H1 (cell line): Measurements from ENCODE around the gene ME1. TPM values are rescaled to one million over a fixed set of nuclear protein-coding genes. Genes with fewer than 3 reads are reported as not detected.

ENCODE experiments used
- CTCF ChIA-PET: fragments of 300-600 bp; sonication (Branson Sonifier 250); formaldehyde crosslinking; loops from one replicate; lab custom pipeline; 2021; ENCODE audit not compliant: partially characterized antibody; lab: Charles Lee
- POLR2A ChIA-PET: fragments of 300-600 bp; sonication (Branson Sonifier 250); formaldehyde crosslinking; loops from one replicate; lab custom pipeline; 2021; ENCODE audit warnings: inconsistent platforms; ENCODE audit not compliant: partially characterized antibody; lab: Charles Lee
- DNase-seq, 2 experiments: peaks; one replicate each; pipeline versions ENCODE4 v3.0.0 to v3.0.0-alpha.2; 2010 to 2022; ENCODE audit warnings: low spot score in 2 of 2, low read depth in 1 of 2, mixed read lengths in 1 of 2
- FAIRE-seq: peaks from 2 replicates; lab custom pipeline; 2011; peaks lifted over from hg19 to GRCh38; lab: Jason Lieb, UNC
- H2AFZ ChIP-seq: 2 replicates; pipeline ENCODE4 v1.8.1; 2012; ENCODE audit warnings: low read length, inconsistent platforms
- H2AK5ac ChIP-seq: 2 replicates; pipeline ENCODE4 v1.6.1; 2013; ENCODE audit warnings: low read depth, low read length
- H2BK120ac ChIP-seq: replicated peaks from 2 replicates; pipeline ENCODE3; 2013; ENCODE audit warnings: low read depth, low read length, inconsistent platforms
- H2BK12ac ChIP-seq: 2 replicates; pipeline ENCODE4 v1.6.1; 2013; ENCODE audit warnings: low read depth, low read length
- H2BK15ac ChIP-seq: 2 replicates; pipeline ENCODE4 v1.6.1; 2013; ENCODE audit warnings: low read length
- H2BK20ac ChIP-seq: 2 replicates; pipeline ENCODE4 v1.6.1; 2013; ENCODE audit warnings: low read length
- H2BK5ac ChIP-seq: 2 replicates; pipeline ENCODE4 v1.6.1; 2013; ENCODE audit warnings: low read depth, low read length
- H3K14ac ChIP-seq: 2 replicates; pipeline ENCODE4 v1.6.1; 2013; ENCODE audit warnings: inconsistent platforms; ENCODE audit not compliant: insufficient read length
- H3K18ac ChIP-seq: 2 replicates; pipeline ENCODE4 v1.6.1; 2013; ENCODE audit warnings: low read length; ENCODE audit errors: extremely low read depth
- H3K23ac ChIP-seq: 2 replicates; pipeline ENCODE4 v1.6.1; 2013; ENCODE audit warnings: inconsistent platforms; ENCODE audit not compliant: insufficient read length
- H3K23me2 ChIP-seq: 2 replicates; pipeline ENCODE4 v1.6.1; 2013; ENCODE audit warnings: low read depth, low read length
- H3K27ac ChIP-seq: 2 replicates; pipeline ENCODE4 v1.6.1; 2011; ENCODE audit warnings: low read depth, low read length, inconsistent platforms
- H3K27me3 ChIP-seq, 4 experiments: replicated peaks in 1 of 4; 1 replicate in 1 of 4; 2 replicates in 3 of 4; pipeline versions ENCODE4 v1.6.1 to v1.8.1; 2011 to 2013; ENCODE audit warnings: low read length in 3 of 4, mild to moderate bottlenecking in 3 of 4, inconsistent platforms in 2 of 4, mixed read lengths in 2 of 4, moderate library complexity in 1 of 4; ENCODE audit not compliant: control insufficient read depth in 3 of 4, insufficient read depth in 3 of 4; ENCODE audit errors: extremely low read depth in 1 of 4
- H3K36me3 ChIP-seq, 4 experiments: 2 replicates each; pipeline versions ENCODE4 v1.6.1 to v1.8.1; 2011 to 2013; ENCODE audit warnings: mild to moderate bottlenecking in 4 of 4, low read length in 3 of 4, moderate library complexity in 2 of 4, control low read depth in 1 of 4, inconsistent platforms in 1 of 4; ENCODE audit not compliant: insufficient read depth in 4 of 4, control insufficient read depth in 2 of 4
- H3K4ac ChIP-seq: replicated peaks from 2 replicates; pipeline ENCODE3; 2013; ENCODE audit warnings: low read length, low read depth, mixed read lengths, inconsistent platforms; ENCODE audit not compliant: insufficient read length
- H3K4me1 ChIP-seq, 4 experiments: replicated peaks in 1 of 4; 1 replicate in 1 of 4; 2 replicates in 3 of 4; pipeline versions ENCODE4 v1.6.1 to v1.8.1; 2011 to 2013; ENCODE audit warnings: low read length in 3 of 4, inconsistent platforms in 2 of 4, mixed read lengths in 1 of 4; ENCODE audit not compliant: insufficient read depth in 4 of 4, control insufficient read depth in 3 of 4
- H3K4me2 ChIP-seq, 2 experiments: 2 replicates each; pipeline versions ENCODE4 v1.6.1 to v1.8.1; 2011 to 2013; ENCODE audit warnings: low read depth in 2 of 2, low read length in 2 of 2, control low read depth in 1 of 2, inconsistent platforms in 1 of 2, mild to moderate bottlenecking in 1 of 2; ENCODE audit not compliant: insufficient read depth in 1 of 2
- H3K4me3 ChIP-seq, 4 experiments: fragments of 200-600, 300-600 bp in 1 of 4; sonication (generic), shearing (Covaris generic), sonication (Bioruptor Twin) in 1 of 4; 2 replicates each; pipeline versions ENCODE4 v1.5.1 to v1.8.1; 2011 to 2016; ENCODE audit warnings: low read length in 4 of 4, low read depth in 3 of 4, control low read depth in 2 of 4, inconsistent platforms in 2 of 4, mild to moderate bottlenecking in 2 of 4, mixed read lengths in 1 of 4, moderate library complexity in 1 of 4; ENCODE audit not compliant: insufficient read depth in 2 of 4; ENCODE audit errors: extremely low read depth in 1 of 4
- H3K56ac ChIP-seq: replicated peaks from 2 replicates; pipeline ENCODE3; 2013; ENCODE audit warnings: low read depth, mild to moderate bottlenecking, mixed read lengths, low read length, inconsistent platforms; ENCODE audit not compliant: insufficient read length
- H3K79me1 ChIP-seq: 2 replicates; pipeline ENCODE4 v1.6.1; 2013; ENCODE audit warnings: low read depth, low read length, control low read depth
- H3K79me2 ChIP-seq, 2 experiments: 2 replicates each; pipeline versions ENCODE4 v1.6.1 to v1.8.1; 2012 to 2013; ENCODE audit warnings: low read length in 2 of 2, mild to moderate bottlenecking in 2 of 2, inconsistent platforms in 1 of 2; ENCODE audit not compliant: insufficient read depth in 2 of 2, control insufficient read depth in 1 of 2
- H3K9ac ChIP-seq, 4 experiments: replicated peaks in 1 of 4; 1 replicate in 1 of 4; 2 replicates in 3 of 4; pipeline versions ENCODE4 v1.6.1 to v1.8.1; 2011 to 2013; ENCODE audit warnings: low read depth in 3 of 4, low read length in 3 of 4, control low read depth in 2 of 4, mild to moderate bottlenecking in 2 of 4, moderate library complexity in 2 of 4, inconsistent platforms in 1 of 4; ENCODE audit errors: extremely low read depth in 1 of 4
- H3K9me3 ChIP-seq, 2 experiments: 2 replicates each; pipeline versions ENCODE4 v1.6.1 to v1.8.1; 2012 to 2013; ENCODE audit warnings: mild to moderate bottlenecking in 2 of 2, moderate library complexity in 2 of 2, control low read depth in 1 of 2, inconsistent platforms in 1 of 2, low read depth in 1 of 2, low read length in 1 of 2, mixed read lengths in 1 of 2; ENCODE audit not compliant: insufficient read depth in 2 of 2
- H4K20me1 ChIP-seq, 2 experiments: replicated peaks in 1 of 2; 2 replicates each; pipeline versions ENCODE3 to v1.8.1; 2011 to 2013; ENCODE audit warnings: inconsistent platforms in 2 of 2, low read length in 2 of 2, mild to moderate bottlenecking in 1 of 2; ENCODE audit not compliant: insufficient read depth in 2 of 2, control insufficient read depth in 1 of 2
- H4K5ac ChIP-seq: 2 replicates; pipeline ENCODE4 v1.6.1; 2013; ENCODE audit warnings: low read length, low read depth, mixed read lengths, inconsistent platforms; ENCODE audit not compliant: insufficient read length
- H4K8ac ChIP-seq: 2 replicates; pipeline ENCODE4 v1.8.0; 2013; ENCODE audit warnings: mild to moderate bottlenecking, moderate library complexity, low read length, inconsistent platforms; ENCODE audit not compliant: insufficient read depth; ENCODE audit errors: extremely low read depth
- H4K91ac ChIP-seq: replicated peaks from 2 replicates; pipeline ENCODE3; 2013; ENCODE audit warnings: low read length, mixed read lengths, inconsistent platforms; ENCODE audit not compliant: insufficient read length
- ASH2L ChIP-seq: fragments of 200-600, 300-600 bp; sonication (generic); IDR thresholded peaks from one replicate; pipeline ENCODE4 v1.7.1; 2017; ENCODE audit warnings: low read length
- CBX8 ChIP-seq: fragments of 300-800, 300-1000 bp; sonication (generic); IDR thresholded peaks from 2 replicates; pipeline ENCODE4 v1.7.1; 2016; ENCODE audit warnings: low read depth, low read length, borderline replicate concordance
- RBBP5 ChIP-seq: IDR thresholded peaks from 2 replicates; pipeline ENCODE4 v1.7.1; 2012; ENCODE audit warnings: low read depth, mild to moderate bottlenecking, inconsistent platforms, low read length, moderate library complexity, borderline replicate concordance
- SIRT6 ChIP-seq: IDR thresholded peaks from one replicate; pipeline ENCODE4 v1.7.1; 2012; ENCODE audit warnings: low read length, inconsistent platforms
- SUZ12 ChIP-seq: fragments of 200-600 bp; sonication (generic); IDR thresholded peaks from 2 replicates; pipeline ENCODE4 v1.6.1; 2012; ENCODE audit warnings: mild to moderate bottlenecking, inconsistent platforms, low read length, moderate library complexity, mixed read lengths
- polyA plus RNA-seq, 7 experiments: library from polyadenylated mRNA; depleted of rRNA in 3 of 7; stranded (reverse) in 5 of 7; unstranded in 2 of 7; fragments of >200 nt in 5 of 7; fragments of 200-250 nt in 2 of 7; gene quantifications; 1 replicate in 5 of 7; 2 replicates in 1 of 7; 4 replicates in 1 of 7; pipeline versions ENCODE4 v1.2.1 to v1.2.3, GENCODE V29; 2011 to 2013; ENCODE audit warnings: missing spikeins in 2 of 7, mixed read lengths in 2 of 7
- total RNA-seq: library from RNA; stranded (reverse); fragmentation: NEBNext Ultra II Directional; extraction: Animal tissue kit (Norgen Biotek cat#: 25700); gene quantifications from 2 replicates; pipeline ENCODE4 v1.2.1, GENCODE V29; 2021

Gene ME1
- total and polyA plus RNA-seq, 2 of the 8 experiments (the other 6 are each of a cell fraction or from before 2014, with no cell fraction given): 1.3 to 3.9 TPM

DNA sequence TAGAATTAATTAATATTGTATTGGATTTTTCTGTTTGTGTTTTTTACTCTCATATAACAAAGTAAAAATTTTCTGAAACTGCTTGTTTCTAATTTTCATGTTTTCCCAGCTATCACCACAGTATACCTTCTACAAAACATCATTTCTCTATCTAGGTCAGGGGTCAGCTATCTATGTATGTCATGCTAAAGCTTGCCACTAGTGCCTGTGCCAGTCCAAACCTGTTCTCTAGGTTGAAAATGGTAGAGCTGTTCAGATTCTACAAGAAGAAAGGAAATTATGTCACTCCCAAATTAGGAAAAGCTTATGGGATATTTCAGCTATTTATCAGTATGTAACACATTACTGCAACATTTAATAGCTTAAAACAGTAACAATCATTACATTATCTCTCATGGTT is 5.8 kb upstream of the ME1 start:
- Histone ChIP-seq H4K8ac (no peak overlapping the region), H3K18ac (no peak overlapping the region), H3K9me3 (no peaks in the 10 kb centered on the region), H2AFZ (no peak overlapping the region), H2BK120ac (no peak overlapping the region), H3K56ac (no peak overlapping the region), H3K79me2 (no peaks in the 10 kb centered on the region), H2BK15ac (no peak overlapping the region), H3K23ac (no peak overlapping the region), H3K9ac (no peak overlapping the region), H3K4ac (no peak overlapping the region), H3K4me2 (no peak overlapping the region), H3K23me2 (no peaks in the 10 kb centered on the region), H4K91ac (no peak overlapping the region), H3K27ac (no peak overlapping the region), H3K14ac (no peak overlapping the region), H3K27me3 (no peaks in the 10 kb centered on the region), H3K79me1 (no peaks in the 10 kb centered on the region), H2BK20ac (no peak overlapping the region)
- DNase-seq: no peak
- POLR2A ChIA-PET: no interaction called here
- CTCF ChIA-PET: interaction anchor here (0.6 to 1.6 kb wide), 4 partner anchors 19 to 220 kb away, joined by 3 to 6 read pairs (median 4); no protein-coding TSS in a partner anchor
- no peak for TF ChIP-seq ASH2L
- TF ChIP-seq RBBP5: no peak
- TF ChIP-seq SIRT6: no peak
- no peak for TF ChIP-seq SUZ12
- TF ChIP-seq CBX8: no peak
- TF ChIP-seq, all 59 proteins: peak for 0
- H4K20me1 ChIP-seq: no peaks in the 10 kb centered on the region
- no peak overlapping the region for H2AK5ac ChIP-seq
- no peak for FAIRE-seq
- no peaks in the 10 kb centered on the region for H3K36me3 ChIP-seq
- no peak overlapping the region for H2BK12ac ChIP-seq
- no peak overlapping the region for H4K5ac ChIP-seq
- H2BK5ac ChIP-seq: no peak overlapping the region
- peaks cover 0 to under 1% (median 0%) of the 10 kb centered on the region in 4 experiments; a peak in 2 of 7 replicates for H3K4me1 ChIP-seq
- no peak overlapping the region for H3K4me3 ChIP-seq
